ENCODE results near the gene RESP18.

Gene RESP18

GRCh38 chr2:219291394-219291793 lies 41.1 kb downstream of the RESP18 start:
- no peak for TF ChIP-seq GATA3 (IDR thresholded peaks at IDR 0.05; ENCODE audit: low read depth, low read length)
- no peak for TF ChIP-seq GATA2 (IDR thresholded peaks at IDR 0.05; ENCODE audit: low read depth, low read length)

- TF ChIP-seq GATA3 (IDR thresholded peaks at IDR 0.05; ENCODE audit: low read depth, low read length) (no peak), GATA2 (IDR thresholded peaks at IDR 0.05; ENCODE audit: low read depth, low read length) (no peak)
Observed at GRCh38 chr2:219290381-219291171, 42.0 kb downstream of the RESP18 start.

GRCh38 chr2:219289537-219290361 lies 42.8 kb downstream of the RESP18 start:
- TF ChIP-seq GATA3 (IDR thresholded peaks at IDR 0.05; ENCODE audit: low read depth, low read length) = no peak
- no peak for TF ChIP-seq GATA2 (IDR thresholded peaks at IDR 0.05; ENCODE audit: low read depth, low read length)

DNA sequence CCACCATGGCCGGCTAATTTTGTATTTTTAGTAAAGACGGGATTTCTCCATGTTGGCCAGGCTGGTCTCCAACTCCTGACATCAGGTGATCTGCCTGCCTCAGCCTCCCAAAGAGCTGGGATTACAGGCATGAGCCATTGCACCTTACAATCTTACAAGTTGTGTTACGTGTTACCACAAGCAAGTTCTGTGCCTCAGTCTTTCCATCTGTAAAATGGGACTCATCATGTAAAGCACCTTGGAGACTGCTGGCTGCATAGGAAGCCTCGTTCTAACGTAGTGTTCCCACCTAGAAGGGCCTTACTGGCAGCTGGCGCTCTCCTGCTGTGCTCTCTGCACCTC lies 43.4 kb downstream of the RESP18 start:
- TF ChIP-seq GATA2 (IDR thresholded peaks at IDR 0.05; ENCODE audit: low read depth, low read length) = no peak
- TF ChIP-seq GATA3 (IDR thresholded peaks at IDR 0.05; ENCODE audit: low read depth, low read length) = no peak

DNA sequence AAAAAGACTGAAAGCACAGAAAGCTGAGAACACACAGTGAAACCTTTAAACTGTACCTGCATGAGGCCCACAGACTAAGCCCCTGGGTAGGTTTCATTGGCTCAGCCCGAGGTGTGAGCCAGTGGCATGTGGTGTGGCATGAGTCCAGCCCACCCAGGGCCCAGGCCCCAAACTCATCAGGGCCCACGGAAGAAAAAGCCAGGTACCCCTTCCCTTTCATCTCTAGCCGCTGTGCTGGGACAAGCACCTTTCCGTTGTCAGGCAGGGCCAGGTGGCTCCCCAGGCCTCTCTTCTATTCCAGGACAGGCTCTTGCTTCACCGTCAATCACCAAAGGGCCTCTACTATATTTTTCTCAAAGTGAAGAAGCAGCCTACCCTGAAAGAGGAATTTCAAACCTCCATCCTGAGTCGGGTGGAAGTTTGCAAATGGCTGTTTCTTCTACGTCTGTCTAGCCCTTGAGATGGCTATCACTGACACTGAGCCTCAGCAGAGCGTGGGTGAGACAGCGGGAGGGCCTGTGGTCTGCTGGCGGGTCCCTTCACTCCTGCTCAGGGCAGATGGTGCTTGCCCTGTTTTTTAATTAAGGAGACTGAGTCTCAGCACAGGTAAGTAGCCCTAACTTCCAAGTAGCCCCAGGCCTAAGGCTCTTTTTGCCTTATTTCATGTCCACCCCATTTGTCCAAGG lies 44.8 kb downstream of the RESP18 start:
- TF ChIP-seq GATA3 (IDR thresholded peaks at IDR 0.05; ENCODE audit: low read depth, low read length) = no peak

- TF ChIP-seq GATA2 (IDR thresholded peaks at IDR 0.05; ENCODE audit: low read depth, low read length) (no peak), GATA3 (IDR thresholded peaks at IDR 0.05; ENCODE audit: low read depth, low read length) (no peak)
Observed at GRCh38 chr2:219286436-219287115, 46.0 kb downstream of the RESP18 start.

GRCh38 chr2:219285894-219286425 lies 46.6 kb downstream of the RESP18 start:
- TF ChIP-seq GATA2 (IDR thresholded peaks at IDR 0.05; ENCODE audit: low read depth, low read length) = no peak
- no peak for TF ChIP-seq GATA3 (IDR thresholded peaks at IDR 0.05; ENCODE audit: low read depth, low read length)

GRCh38 chr2:219285373-219285735 lies 47.2 kb downstream of the RESP18 start:
- TF ChIP-seq GATA2 (IDR thresholded peaks at IDR 0.05; ENCODE audit: low read depth, low read length) (no peak), GATA3 (IDR thresholded peaks at IDR 0.05; ENCODE audit: low read depth, low read length) (no peak)

DNA sequence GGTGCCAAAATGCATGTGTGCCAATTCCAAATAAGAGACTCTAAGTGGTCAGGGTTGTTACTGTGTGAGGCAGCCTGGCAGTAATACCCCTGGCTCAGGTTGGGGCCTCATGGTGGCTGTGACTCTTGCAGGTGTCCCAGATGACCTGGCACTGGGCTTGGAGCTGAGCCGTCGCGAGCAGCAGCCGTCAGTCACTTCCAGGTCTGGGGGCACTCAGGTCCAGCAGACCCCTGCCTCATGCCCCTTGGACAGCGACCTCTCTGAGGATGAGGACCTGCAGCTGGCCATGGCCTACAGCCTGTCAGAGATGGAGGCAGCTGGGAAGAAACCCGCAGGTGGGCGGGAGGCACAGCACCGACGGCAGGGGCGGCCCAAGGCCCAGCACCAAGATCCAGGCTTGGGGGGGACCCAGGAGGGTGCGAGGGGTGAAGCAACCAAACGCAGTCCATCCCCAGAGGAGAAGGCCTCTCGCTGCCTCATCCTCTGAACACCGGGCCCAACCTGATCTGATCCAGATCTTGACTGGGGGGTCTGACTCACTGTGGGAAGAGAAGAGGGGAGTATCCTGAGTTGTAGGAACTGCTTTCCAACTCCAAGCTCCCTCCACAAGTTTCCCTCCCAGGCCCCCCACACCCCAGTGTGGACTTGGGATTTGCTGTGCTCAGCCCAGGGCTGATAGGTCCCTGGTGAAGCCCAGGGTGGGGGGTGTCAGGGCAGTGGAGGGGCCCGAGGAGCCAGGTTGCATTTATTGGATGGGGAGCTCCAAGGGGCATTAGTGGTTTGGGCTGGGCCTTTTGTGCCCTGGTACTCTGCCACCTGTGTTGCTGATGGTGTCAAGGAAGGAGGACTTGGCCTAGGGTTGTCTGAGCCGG lies 47.8 kb downstream of the RESP18 start:
- TF ChIP-seq GATA3 (IDR thresholded peaks at IDR 0.05; ENCODE audit: low read depth, low read length) = no peak
- no peak for TF ChIP-seq GATA2 (IDR thresholded peaks at IDR 0.05; ENCODE audit: low read depth, low read length)

DNA sequence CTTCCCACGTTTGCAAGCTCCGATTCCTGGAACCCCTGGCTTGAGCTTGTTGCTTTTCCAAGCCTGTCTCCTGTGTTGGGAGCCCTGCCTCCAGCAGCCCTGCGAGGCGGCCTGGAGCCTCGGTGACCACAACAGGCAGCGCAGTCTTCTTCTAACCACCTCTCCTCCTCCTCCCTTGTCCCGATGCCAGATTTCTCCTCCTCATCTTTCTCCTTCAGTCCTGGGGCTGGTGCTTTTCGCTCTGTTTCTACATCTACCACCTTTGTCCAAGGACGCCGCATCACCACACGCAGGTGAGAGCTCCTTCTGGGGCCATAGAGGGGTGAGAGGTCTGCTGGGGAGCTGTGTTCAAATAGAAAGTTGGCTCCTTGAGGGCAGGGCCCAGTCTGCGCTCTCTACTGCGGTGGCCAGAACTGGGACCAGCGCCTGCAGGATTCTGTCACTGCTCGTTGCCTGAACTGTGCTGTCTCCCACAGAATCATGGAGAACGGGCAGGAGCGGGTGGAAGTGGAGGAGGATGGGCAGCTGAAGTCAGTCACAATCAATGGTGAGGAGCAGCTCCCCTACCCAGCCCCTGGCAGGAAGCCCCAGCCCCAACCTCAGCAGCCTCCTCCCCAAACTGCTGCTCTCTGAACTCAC lies 49.5 kb downstream of the RESP18 start:
- TF ChIP-seq GATA2 (IDR thresholded peaks at IDR 0.05; ENCODE audit: low read depth, low read length) = no peak

DNA sequence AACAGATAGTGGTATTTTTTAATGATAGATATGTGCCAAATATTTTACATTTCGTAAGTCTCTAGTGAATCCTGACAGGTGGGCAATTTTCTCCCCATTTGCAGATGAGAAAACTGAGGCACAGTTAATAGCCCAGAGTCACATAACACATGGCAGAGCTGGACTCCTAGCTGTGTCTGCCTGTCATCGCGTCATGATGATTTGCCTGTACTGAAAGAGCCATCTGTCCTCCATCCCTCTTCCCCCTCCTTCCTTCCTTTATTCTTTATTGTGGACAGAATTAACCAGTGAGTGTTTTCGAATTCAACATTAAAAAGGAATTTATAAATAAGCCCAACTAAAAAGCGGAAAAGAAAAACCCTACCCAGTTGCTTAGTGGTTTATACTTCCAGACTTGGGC lies 50.2 kb downstream of the RESP18 start:
- TF ChIP-seq GATA3 (IDR thresholded peaks at IDR 0.05; ENCODE audit: low read depth, low read length) (no peak), GATA2 (IDR thresholded peaks at IDR 0.05; ENCODE audit: low read depth, low read length) (no peak)

DNA sequence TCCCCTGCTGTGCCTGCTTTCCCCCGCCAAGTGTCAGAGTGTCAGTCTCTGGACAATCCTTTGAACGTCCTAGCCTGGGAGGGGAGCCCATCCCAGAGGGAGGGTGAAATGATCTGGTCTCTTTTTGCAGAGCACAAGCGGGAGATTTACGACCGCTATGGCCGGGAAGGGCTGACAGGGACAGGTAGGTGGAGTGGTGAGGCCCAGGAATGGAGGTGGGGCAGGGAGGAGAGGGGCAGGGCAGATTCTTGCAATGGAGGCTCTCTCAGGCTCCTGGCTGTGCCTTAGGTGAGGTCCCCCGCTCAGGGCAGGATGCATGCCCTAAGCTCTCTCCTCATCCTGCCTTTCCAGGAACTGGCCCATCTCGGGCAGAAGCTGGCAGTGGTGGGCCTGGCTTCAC lies 51.0 kb downstream of the RESP18 start:
- TF ChIP-seq GATA3 (IDR thresholded peaks at IDR 0.05; ENCODE audit: low read depth, low read length) = no peak
- no peak for TF ChIP-seq GATA2 (IDR thresholded peaks at IDR 0.05; ENCODE audit: low read depth, low read length)

GRCh38 chr2:219280651-219281050 lies 51.9 kb downstream of the RESP18 start:
- TF ChIP-seq GATA2 (IDR thresholded peaks at IDR 0.05; ENCODE audit: low read depth, low read length) (no peak), GATA3 (IDR thresholded peaks at IDR 0.05; ENCODE audit: low read depth, low read length) (no peak)

Measured in SH-SY5Y (cell line).